ENCODE data around the gene UBFD1. TPM values are rescaled to one million over a fixed set of nuclear protein-coding genes. Genes with fewer than 3 reads are reported as not detected.

UBFD1 gene
- total RNA-seq: 26.0 and 56.7 TPM in 2 replicates

GRCh38 chr16:23556881-23557778 lies at the start of gene UBFD1, which contains the start of gene EARS2:
Gene UBFD1, plus strand, starts transcription at chr16:23557727. Its CDS starts 16 bp downstream, at chr16:23557743.
Gene EARS2, minus strand, starts transcription at chr16:23557350. Its CDS starts 7 bp downstream, at chr16:23557343.

GRCh38 chr16:23510164-23510914 lies 47.2 kb upstream of the UBFD1 start, which contains the start of gene GGA2:
Gene GGA2, minus strand, starts transcription at chr16:23510494. Its CDS starts 83 bp downstream, at chr16:23510411.

GRCh38 chr16:23595951-23596720 lies 38.6 kb downstream of the UBFD1 start, which contains the start of gene NDUFAB1:
Gene NDUFAB1, minus strand, starts transcription at chr16:23596316. Its CDS starts 26 bp downstream, at chr16:23596290.

Other genes starting within 250 kb of the UBFD1 start
- 6.5 and 16.9 TPM in 2 replicates for gene COG7, start 104.5 kb upstream of the UBFD1 start, total RNA-seq
- gene GGA2, start 47.2 kb upstream of the UBFD1 start, total RNA-seq: 14.0 and 21.4 TPM in 2 replicates
- gene EARS2, start 377 bp upstream of the UBFD1 start, total RNA-seq: 30.1 and 49.5 TPM in 2 replicates
- 78.4 and 130 TPM in 2 replicates for gene NDUFAB1, start 38.6 kb downstream of the UBFD1 start, total RNA-seq
- gene PALB2, start 83.6 kb downstream of the UBFD1 start, total RNA-seq: 16.4 and 17.6 TPM in 2 replicates
- 46.1 and 90.5 TPM in 2 replicates for gene DCTN5, start 83.7 kb downstream of the UBFD1 start, total RNA-seq
- 0.34 and 1.00 TPM in 2 replicates for gene PLK1, start 121.2 kb downstream of the UBFD1 start, total RNA-seq
- 0.34 and 1.6 TPM in 2 replicates for gene ERN2, start 155.5 kb downstream of the UBFD1 start, total RNA-seq
- 0.34 and 0.93 TPM in 2 replicates for gene CHP2, start 197.3 kb downstream of the UBFD1 start, total RNA-seq